GM12892 (cell line): ENCODE results near the gene NRXN3.

Source experiments
- POLR2A ChIP-seq: IDR thresholded peaks from 2 replicates; pipeline ENCODE4 v1.6.1; 2011; ENCODE audit warnings: low read depth, low read length, control low read depth
- POLR2AphosphoS5 ChIP-seq: IDR thresholded peaks from 2 replicates; pipeline ENCODE4 v1.6.1; 2011; ENCODE audit warnings: low read depth, low read length, control low read depth

DNA sequence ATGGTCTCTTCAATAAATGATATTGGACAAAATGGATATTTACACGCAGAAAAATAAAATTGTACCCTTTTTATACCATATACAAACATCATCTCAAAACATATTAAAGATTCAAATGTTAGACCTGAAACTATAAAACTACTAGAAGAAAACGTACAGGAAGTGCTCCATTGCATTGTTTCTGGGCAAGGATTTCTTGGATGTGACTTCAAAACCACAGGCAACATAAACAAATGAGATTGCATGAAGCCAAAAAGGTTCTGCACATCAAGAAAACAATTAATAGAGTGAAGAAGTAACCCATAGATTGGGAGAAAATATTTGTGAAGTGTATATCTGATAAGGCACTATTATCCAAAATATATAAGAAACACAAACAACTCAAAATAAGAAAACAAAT, 812.4 kb downstream of the NRXN3 start:
- TF ChIP-seq POLR2A (no peak), POLR2AphosphoS5 (no peak)
